Neural crest cell (in vitro differentiated cells): Measurements from ENCODE around the gene VKORC1. TPM values are rescaled to one million over a fixed set of nuclear protein-coding genes. Genes with fewer than 3 reads are reported as not detected.

Experiments
- DNase-seq: peaks from one replicate; pipeline ENCODE4 v3.0.0; 2021; ENCODE audit warnings: low read depth, mixed read lengths, low spot score
- H3K27ac Mint-ChIP-seq: one replicate; pipeline ENCODE4 v1.8.0; 2021; ENCODE audit warnings: mild to moderate bottlenecking, mixed read lengths; ENCODE audit not compliant: unreplicated experiment
- H3K27me3 Mint-ChIP-seq: 2 replicates; pipeline ENCODE4 v1.8.0; 2021; ENCODE audit warnings: low read depth, mild to moderate bottlenecking, mixed read lengths
- H3K36me3 Mint-ChIP-seq: 2 replicates; pipeline ENCODE4 v1.8.0; 2021; ENCODE audit warnings: low read depth, mild to moderate bottlenecking, mixed read lengths
- H3K4me1 Mint-ChIP-seq: 2 replicates; pipeline ENCODE4 v1.8.0; 2021; ENCODE audit warnings: mixed read lengths
- H3K4me3 Mint-ChIP-seq: one replicate; pipeline ENCODE4 v1.8.0; 2021; ENCODE audit warnings: mild to moderate bottlenecking, mixed read lengths
- H3K9me3 Mint-ChIP-seq: 2 replicates; pipeline ENCODE4 v1.8.0; 2021; ENCODE audit warnings: mixed read lengths
- CTCF ChIP-seq: fragments of 200-600 bp; sonication (generic); conservative IDR thresholded peaks from 2 replicates; pipeline ENCODE4 v1.5.0; 2021; ENCODE audit warnings: antibody characterized with exemption, mild to moderate bottlenecking
- total RNA-seq: library from RNA; stranded (reverse); gene quantifications from 2 replicates; pipeline ENCODE4 v1.2.1, GENCODE V29; 2021

VKORC1 gene
- total RNA-seq, 1 donor from 2014 or later: 62.4 TPM

DNA sequence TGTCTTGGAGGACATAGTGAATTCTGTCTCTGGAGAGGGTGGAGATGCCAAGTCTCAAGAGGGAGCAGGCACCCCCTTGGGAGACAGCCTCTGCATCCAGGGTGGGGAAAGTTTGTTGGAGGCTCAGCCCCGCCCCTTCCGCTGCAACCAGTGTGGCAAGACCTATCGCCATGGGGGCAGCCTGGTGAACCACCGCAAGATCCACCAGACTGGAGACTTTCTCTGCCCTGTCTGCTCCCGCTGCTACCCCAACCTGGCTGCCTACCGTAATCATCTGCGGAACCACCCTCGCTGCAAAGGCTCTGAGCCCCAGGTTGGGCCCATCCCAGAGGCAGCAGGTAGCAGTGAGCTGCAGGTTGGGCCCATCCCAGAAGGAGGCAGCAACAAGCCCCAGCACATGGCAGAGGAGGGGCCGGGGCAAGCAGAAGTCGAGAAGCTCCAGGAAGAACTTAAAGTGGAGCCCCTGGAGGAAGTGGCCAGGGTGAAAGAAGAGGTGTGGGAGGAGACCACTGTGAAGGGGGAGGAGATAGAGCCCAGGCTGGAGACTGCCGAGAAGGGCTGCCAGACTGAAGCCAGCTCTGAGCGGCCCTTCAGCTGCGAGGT lies 15.2 kb downstream of the VKORC1 start:
- Mint-ChIP-seq H3K27ac (no peak overlapping the region), H3K4me3 (no peak overlapping the region), H3K4me1 (peaks cover 12% of the 10 kb centered on the region), H3K27me3 (peaks cover 2% of the 10 kb centered on the region), H3K36me3 (peaks cover 11% of the 10 kb centered on the region), H3K9me3 (no peaks in the 10 kb centered on the region)
- DNase-seq: no peak
- no peak for TF ChIP-seq CTCF

DNA sequence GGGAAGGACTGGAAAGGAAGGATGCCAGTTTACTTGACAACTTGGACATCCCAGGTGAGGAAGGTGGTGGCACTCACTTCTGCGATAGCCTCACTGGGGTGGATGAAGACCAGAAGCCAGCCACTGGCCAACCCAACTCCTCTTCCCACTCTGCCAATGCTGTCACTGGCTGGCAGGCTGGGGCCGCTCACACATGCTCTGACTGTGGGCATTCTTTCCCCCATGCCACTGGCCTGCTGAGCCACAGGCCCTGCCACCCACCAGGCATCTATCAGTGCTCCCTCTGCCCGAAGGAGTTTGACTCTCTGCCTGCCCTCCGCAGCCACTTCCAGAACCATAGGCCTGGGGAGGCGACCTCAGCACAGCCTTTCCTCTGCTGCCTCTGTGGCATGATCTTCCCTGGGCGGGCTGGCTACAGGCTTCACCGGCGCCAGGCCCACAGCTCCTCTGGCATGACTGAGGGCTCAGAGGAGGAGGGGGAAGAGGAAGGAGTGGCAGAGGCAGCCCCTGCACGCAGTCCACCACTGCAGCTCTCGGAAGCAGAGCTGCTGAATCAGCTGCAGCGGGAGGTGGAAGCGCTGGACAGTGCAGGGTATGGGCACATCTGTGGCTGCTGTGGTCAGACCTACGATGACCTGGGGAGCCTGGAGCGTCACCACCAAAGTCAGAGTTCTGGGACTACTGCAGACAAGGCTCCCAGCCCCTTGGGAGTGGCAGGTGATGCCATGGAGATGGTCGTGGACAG lies 15.8 kb downstream of the VKORC1 start:
- peak overlapping the region; percentile 34 for H3K4me3 Mint-ChIP-seq
- H3K27ac Mint-ChIP-seq: no peak overlapping the region
- H3K36me3 Mint-ChIP-seq: peaks cover 11% of the 10 kb centered on the region
- H3K27me3 Mint-ChIP-seq: peaks cover 2% of the 10 kb centered on the region
- H3K9me3 Mint-ChIP-seq: no peaks in the 10 kb centered on the region
- no peak for TF ChIP-seq CTCF
- no peak for DNase-seq
- peaks cover 12% of the 10 kb centered on the region for H3K4me1 Mint-ChIP-seq

GRCh38 chr16:31077592-31078396 lies 16.8 kb downstream of the VKORC1 start:
- TF ChIP-seq CTCF: no peak
- H3K27me3 Mint-ChIP-seq: peaks cover 2% of the 10 kb centered on the region
- no peak overlapping the region for H3K27ac Mint-ChIP-seq
- no peak for DNase-seq
- H3K4me3 Mint-ChIP-seq: peak overlapping the region; percentile 44
- peaks cover 13% of the 10 kb centered on the region for H3K4me1 Mint-ChIP-seq
- no peaks in the 10 kb centered on the region for H3K9me3 Mint-ChIP-seq
- H3K36me3 Mint-ChIP-seq: peaks cover 11% of the 10 kb centered on the region

DNA sequence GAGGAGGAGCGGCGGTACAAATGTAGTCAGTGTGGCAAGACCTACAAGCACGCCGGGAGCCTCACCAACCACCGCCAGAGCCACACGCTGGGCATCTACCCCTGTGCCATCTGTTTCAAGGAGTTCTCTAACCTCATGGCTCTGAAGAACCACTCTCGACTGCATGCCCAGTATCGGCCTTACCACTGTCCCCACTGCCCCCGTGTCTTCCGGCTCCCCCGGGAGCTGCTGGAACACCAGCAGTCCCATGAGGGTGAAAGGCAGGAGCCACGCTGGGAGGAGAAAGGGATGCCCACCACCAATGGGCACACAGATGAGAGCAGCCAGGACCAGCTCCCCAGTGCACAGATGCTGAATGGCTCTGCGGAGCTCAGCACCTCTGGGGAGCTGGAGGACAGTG lies 17.6 kb downstream of the VKORC1 start:
- H3K9me3 Mint-ChIP-seq: no peaks in the 10 kb centered on the region

More for the DNA sequence above, 17.6 kb downstream of the VKORC1 start:
- no peak for TF ChIP-seq CTCF
- Mint-ChIP-seq H3K36me3 (peaks cover 11% of the 10 kb centered on the region), H3K27me3 (no peaks in the 10 kb centered on the region), H3K4me1 (peaks cover 16% of the 10 kb centered on the region), H3K27ac (no peak overlapping the region), H3K4me3 (no peak overlapping the region)
- no peak for DNase-seq
